Measurements from ENCODE around the gene FOXRED2.

Gene FOXRED2

GRCh38 chr22:36514766-36515165 is 7.9 kb upstream of the FOXRED2 start:
- peak in 2 of 3 donors; percentile 10 to 20 for DNase-seq

- DNase-seq: peak; percentile 14 to 28 (median 27)
These were observed 6.2 kb upstream of the FOXRED2 start for GRCh38 chr22:36512991-36513390.

- no peak for DNase-seq
These were observed 5.5 kb upstream of the FOXRED2 start for GRCh38 chr22:36512333-36512732.

- peak; percentile 53 to 59 (median 53) for DNase-seq
These were observed 4.4 kb upstream of the FOXRED2 start for GRCh38 chr22:36510966-36511881.

- no peak for DNase-seq
These were observed 3.5 kb upstream of the FOXRED2 start for GRCh38 chr22:36510384-36510783.

- no peak for DNase-seq
These were observed 724 bp upstream of the FOXRED2 start for GRCh38 chr22:36507518-36508010.

GRCh38 chr22:36505998-36506635 is 723 bp downstream of the FOXRED2 start:
- no peak for DNase-seq

GRCh38 chr22:36497910-36498665 is 8.8 kb downstream of the FOXRED2 start:
- DNase-seq: no peak

- DNase-seq: peak; percentile 86 to 91 (median 89)
These were observed 13.1 kb downstream of the FOXRED2 start for GRCh38 chr22:36493690-36494110.

GRCh38 chr22:36492109-36492508 is 14.7 kb downstream of the FOXRED2 start:
- no peak for DNase-seq

- no peak for DNase-seq
These were observed 15.7 kb downstream of the FOXRED2 start for GRCh38 chr22:36491155-36491554.

GRCh38 chr22:36486619-36487384 is 20.0 kb downstream of the FOXRED2 start:
- DNase-seq: peak in 2 of 3 donors; percentile 41 to 60

- DNase-seq: peak; percentile 94 to 97 (median 97)
These were observed 25.3 kb downstream of the FOXRED2 start, which contains the start of gene TXN2 for GRCh38 chr22:36481393-36482168. Gene TXN2 (minus strand): TSS chr22:36481640. CDS start chr22:36480837, 803 bp downstream.

GRCh38 chr22:36480941-36481392 is 25.9 kb downstream of the FOXRED2 start:
- DNase-seq: no peak

- no peak for DNase-seq
These were observed 27.9 kb downstream of the FOXRED2 start for GRCh38 chr22:36478966-36479365.

- DNase-seq: no peak
These were observed 31.5 kb downstream of the FOXRED2 start for GRCh38 chr22:36475341-36475740.

GRCh38 chr22:36472689-36473088 is 34.2 kb downstream of the FOXRED2 start:
- DNase-seq: no peak

GRCh38 chr22:36471341-36471821 is 35.5 kb downstream of the FOXRED2 start:
- no peak for DNase-seq

- no peak for DNase-seq
These were observed 35.9 kb downstream of the FOXRED2 start for GRCh38 chr22:36470994-36471331.

- DNase-seq: peak; percentile 89 to 93 (median 90)
These were observed 36.5 kb downstream of the FOXRED2 start for GRCh38 chr22:36470162-36470993.
